Measurements from ENCODE around the gene TLCD1.

DNA sequence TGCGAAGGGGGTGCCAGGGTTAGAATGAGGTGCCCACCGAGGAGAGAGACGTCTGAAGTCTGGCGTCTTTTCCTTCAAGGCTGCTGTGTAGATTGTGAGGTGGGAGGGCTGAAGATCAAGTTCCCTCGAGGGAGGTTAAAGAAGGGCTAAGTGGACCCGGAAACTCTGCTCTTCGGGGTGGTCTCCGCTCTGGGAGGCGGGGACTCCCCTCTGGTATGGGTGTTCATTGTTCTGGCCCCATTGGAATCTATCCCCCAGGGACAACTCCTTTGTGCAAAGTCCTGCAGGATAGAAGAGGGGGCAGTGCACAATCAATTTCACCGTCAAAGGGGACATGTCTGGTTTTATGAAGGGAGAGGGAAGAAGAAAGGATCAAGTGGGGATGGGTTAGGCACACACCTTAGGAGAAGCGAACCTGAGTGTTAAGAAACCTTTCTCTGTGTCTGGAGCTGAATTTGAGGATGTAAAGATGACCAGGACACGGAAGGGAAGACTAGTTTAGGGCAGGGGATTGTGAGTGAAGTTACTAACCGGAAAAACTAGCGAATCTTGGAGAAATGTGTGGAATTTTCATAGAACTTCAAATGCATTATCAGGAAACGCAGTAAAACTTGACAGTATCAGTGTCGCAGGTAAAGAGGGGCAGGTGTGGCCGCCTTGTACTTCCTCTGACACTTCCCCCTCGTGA is 7.6 kb downstream of the TLCD1 start:
- TF ChIP-seq, protein P1, sequence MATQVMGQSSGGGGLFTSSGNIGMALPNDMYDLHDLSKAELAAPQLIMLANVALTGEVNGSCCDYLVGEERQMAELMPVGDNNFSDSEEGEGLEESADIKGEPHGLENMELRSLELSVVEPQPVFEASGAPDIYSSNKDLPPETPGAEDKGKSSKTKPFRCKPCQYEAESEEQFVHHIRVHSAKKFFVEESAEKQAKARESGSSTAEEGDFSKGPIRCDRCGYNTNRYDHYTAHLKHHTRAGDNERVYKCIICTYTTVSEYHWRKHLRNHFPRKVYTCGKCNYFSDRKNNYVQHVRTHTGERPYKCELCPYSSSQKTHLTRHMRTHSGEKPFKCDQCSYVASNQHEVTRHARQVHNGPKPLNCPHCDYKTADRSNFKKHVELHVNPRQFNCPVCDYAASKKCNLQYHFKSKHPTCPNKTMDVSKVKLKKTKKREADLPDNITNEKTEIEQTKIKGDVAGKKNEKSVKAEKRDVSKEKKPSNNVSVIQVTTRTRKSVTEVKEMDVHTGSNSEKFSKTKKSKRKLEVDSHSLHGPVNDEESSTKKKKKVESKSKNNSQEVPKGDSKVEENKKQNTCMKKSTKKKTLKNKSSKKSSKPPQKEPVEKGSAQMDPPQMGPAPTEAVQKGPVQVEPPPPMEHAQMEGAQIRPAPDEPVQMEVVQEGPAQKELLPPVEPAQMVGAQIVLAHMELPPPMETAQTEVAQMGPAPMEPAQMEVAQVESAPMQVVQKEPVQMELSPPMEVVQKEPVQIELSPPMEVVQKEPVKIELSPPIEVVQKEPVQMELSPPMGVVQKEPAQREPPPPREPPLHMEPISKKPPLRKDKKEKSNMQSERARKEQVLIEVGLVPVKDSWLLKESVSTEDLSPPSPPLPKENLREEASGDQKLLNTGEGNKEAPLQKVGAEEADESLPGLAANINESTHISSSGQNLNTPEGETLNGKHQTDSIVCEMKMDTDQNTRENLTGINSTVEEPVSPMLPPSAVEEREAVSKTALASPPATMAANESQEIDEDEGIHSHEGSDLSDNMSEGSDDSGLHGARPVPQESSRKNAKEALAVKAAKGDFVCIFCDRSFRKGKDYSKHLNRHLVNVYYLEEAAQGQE (tag by site-specific recombination; IDR thresholded peaks at IDR 0.05), result no peak
- no peak for TF ChIP-seq ZNF121 (tag by site-specific recombination; IDR thresholded peaks at IDR 0.05)
